MM.1S (cell line): Measurements from ENCODE around the gene TTC7B.

Experiments used
- DNase-seq: peaks from one replicate; pipeline ENCODE4 v3.0.0-alpha.2; 2015
- H2AFZ ChIP-seq: fragments of 300-600 bp; sonication (generic); 2 replicates; pipeline ENCODE4 v1.6.0; 2016; ENCODE audit warnings: antibody characterized with exemption, low read length
- H3F3A ChIP-seq: fragments of 300-600 bp; sonication (generic); 2 replicates; pipeline ENCODE4 v1.6.1; 2016; ENCODE audit warnings: mild to moderate bottlenecking, antibody characterized with exemption, low read length, moderate library complexity, mixed read lengths; ENCODE audit not compliant: insufficient read depth
- H3K27ac ChIP-seq: fragments of 300-600 bp; sonication (generic); 2 replicates; pipeline ENCODE4 v1.5.1; 2016; ENCODE audit warnings: mild to moderate bottlenecking, low read length
- H3K27me3 ChIP-seq: fragments of 300-600 bp; sonication (generic); replicated peaks from 2 replicates; pipeline ENCODE4 v1.6.0; 2016; ENCODE audit warnings: low read length; ENCODE audit not compliant: insufficient read depth
- H3K36me3 ChIP-seq: fragments of 300-600 bp; sonication (generic); replicated peaks from 2 replicates; pipeline ENCODE4 v1.6.1; 2016; ENCODE audit warnings: mild to moderate bottlenecking, low read length, mixed read lengths; ENCODE audit not compliant: insufficient read depth
- H3K4me1 ChIP-seq: fragments of 300-600 bp; sonication (generic); 2 replicates; pipeline ENCODE4 v1.6.1; 2016; ENCODE audit warnings: low read length, mixed read lengths
- H3K4me2 ChIP-seq: fragments of 300-600 bp; sonication (generic); 2 replicates; pipeline ENCODE4 v1.6.0; 2016; ENCODE audit warnings: low read depth, low read length
- H3K4me3 ChIP-seq: fragments of 300-600 bp; sonication (generic); 2 replicates; pipeline ENCODE4 v1.5.1; 2016; ENCODE audit warnings: low read length, mixed read lengths
- H3K79me2 ChIP-seq: fragments of 300-600 bp; sonication (generic); 2 replicates; pipeline ENCODE4 v1.6.1; 2016; ENCODE audit warnings: mixed run types, low read length, mixed read lengths
- H3K9ac ChIP-seq: fragments of 300-600 bp; sonication (generic); 2 replicates; pipeline ENCODE4 v1.6.1; 2016; ENCODE audit warnings: low read length, mixed read lengths
- H3K9me2 ChIP-seq: fragments of 300-600 bp; sonication (generic); replicated peaks from 2 replicates; pipeline ENCODE4 v1.6.1; 2016; ENCODE audit warnings: mild to moderate bottlenecking, low read length, mixed read lengths; ENCODE audit not compliant: insufficient read depth
- H3K9me3 ChIP-seq: fragments of 300-600 bp; sonication (generic); replicated peaks from 2 replicates; pipeline ENCODE4 v1.6.1; 2016; ENCODE audit warnings: mild to moderate bottlenecking, low read length, mixed read lengths; ENCODE audit not compliant: insufficient read depth
- H4K20me1 ChIP-seq: fragments of 300-600 bp; sonication (generic); 2 replicates; pipeline ENCODE4 v1.6.1; 2016; ENCODE audit warnings: mild to moderate bottlenecking, low read length, moderate library complexity, mixed read lengths; ENCODE audit not compliant: insufficient read depth
- EZH2 ChIP-seq: fragments of 300-600 bp; sonication (generic); optimal IDR thresholded peaks from 2 replicates; pipeline ENCODE3; 2017; ENCODE audit warnings: low read depth, mild to moderate bottlenecking, antibody characterized with exemption, low read length, mixed read lengths
- EZH2phosphoT487 ChIP-seq: fragments of 300-600 bp; sonication (generic); IDR thresholded peaks from 2 replicates; pipeline ENCODE4 v1.6.1; 2018; ENCODE audit warnings: antibody characterized with exemption, low read length
- TF ChIP-seq, protein P1 (sequence below): fragments of 300-600 bp; sonication (generic); IDR thresholded peaks from 2 replicates; pipeline ENCODE4 v1.5.1; 2016; ENCODE audit warnings: antibody characterized with exemption, low read length, mixed read lengths

The TTC7B gene

DNA sequence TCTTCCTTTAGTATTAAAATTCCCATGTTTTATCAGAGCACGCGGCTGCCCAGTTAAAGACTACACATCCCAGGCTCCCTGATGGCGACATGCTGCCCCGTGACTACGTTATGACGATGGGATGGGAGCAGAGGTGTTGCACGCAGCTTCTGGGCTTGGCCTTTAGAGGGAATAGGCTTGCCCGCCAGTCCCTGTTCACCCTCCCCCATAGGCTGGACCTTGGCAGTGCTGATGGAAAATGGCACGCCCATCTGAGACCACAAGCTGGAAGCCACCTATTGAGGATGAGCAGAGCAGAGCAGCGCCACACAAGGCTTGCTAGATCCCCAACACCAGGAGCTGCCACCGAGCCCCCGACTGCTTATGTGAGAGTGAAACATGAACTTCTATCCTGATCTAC, 24.7 kb downstream of the TTC7B start:
- no peak overlapping the region for H2AFZ ChIP-seq
- no peak overlapping the region for H3K9ac ChIP-seq
- H3K36me3 ChIP-seq = no peaks in the 10 kb centered on the region
- H3K4me1 ChIP-seq = no peaks in the 10 kb centered on the region
- no peak overlapping the region for H3K4me3 ChIP-seq
- TF ChIP-seq, protein P1, sequence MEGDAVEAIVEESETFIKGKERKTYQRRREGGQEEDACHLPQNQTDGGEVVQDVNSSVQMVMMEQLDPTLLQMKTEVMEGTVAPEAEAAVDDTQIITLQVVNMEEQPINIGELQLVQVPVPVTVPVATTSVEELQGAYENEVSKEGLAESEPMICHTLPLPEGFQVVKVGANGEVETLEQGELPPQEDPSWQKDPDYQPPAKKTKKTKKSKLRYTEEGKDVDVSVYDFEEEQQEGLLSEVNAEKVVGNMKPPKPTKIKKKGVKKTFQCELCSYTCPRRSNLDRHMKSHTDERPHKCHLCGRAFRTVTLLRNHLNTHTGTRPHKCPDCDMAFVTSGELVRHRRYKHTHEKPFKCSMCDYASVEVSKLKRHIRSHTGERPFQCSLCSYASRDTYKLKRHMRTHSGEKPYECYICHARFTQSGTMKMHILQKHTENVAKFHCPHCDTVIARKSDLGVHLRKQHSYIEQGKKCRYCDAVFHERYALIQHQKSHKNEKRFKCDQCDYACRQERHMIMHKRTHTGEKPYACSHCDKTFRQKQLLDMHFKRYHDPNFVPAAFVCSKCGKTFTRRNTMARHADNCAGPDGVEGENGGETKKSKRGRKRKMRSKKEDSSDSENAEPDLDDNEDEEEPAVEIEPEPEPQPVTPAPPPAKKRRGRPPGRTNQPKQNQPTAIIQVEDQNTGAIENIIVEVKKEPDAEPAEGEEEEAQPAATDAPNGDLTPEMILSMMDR = no peak
- TF ChIP-seq EZH2phosphoT487 (no peak), EZH2 (no peak)
- H4K20me1 ChIP-seq = no peaks in the 10 kb centered on the region
- H3K9me2 ChIP-seq = no peaks in the 10 kb centered on the region
- H3F3A ChIP-seq = no peaks in the 10 kb centered on the region
- no peaks in the 10 kb centered on the region for H3K27me3 ChIP-seq
- no peak overlapping the region for H3K27ac ChIP-seq
- H3K4me2 ChIP-seq = no peak overlapping the region
- H3K79me2 ChIP-seq = no peaks in the 10 kb centered on the region
- no peaks in the 10 kb centered on the region for H3K9me3 ChIP-seq
- no peak for DNase-seq

DNA sequence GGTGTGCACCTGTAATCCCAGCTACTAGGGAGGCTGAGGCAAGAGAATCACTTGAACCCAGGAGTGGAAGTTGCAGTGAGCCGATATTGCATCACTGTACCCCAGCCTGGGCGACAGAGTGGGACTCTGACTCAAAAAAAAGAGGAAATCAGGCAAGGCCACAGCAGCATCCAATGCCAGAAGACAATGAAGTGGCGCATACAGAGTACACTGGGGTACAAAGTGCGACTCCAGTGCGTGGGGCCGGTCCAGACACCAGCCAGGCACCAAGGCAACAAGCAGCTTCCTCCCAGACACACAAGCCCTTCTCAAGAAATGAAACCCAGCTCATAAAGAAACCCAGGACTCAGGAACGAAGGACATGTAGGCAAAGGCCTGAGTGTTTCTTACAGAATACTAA, 28.2 kb downstream of the TTC7B start:
- Histone ChIP-seq H3K4me3 (no peak overlapping the region), H3K27ac (no peak overlapping the region), H3K9me3 (no peaks in the 10 kb centered on the region), H3K4me1 (no peaks in the 10 kb centered on the region), H2AFZ (no peak overlapping the region), H3F3A (no peaks in the 10 kb centered on the region), H3K36me3 (no peaks in the 10 kb centered on the region), H3K9ac (no peak overlapping the region), H4K20me1 (no peaks in the 10 kb centered on the region), H3K27me3 (no peaks in the 10 kb centered on the region), H3K4me2 (no peak overlapping the region), H3K9me2 (no peaks in the 10 kb centered on the region), H3K79me2 (no peaks in the 10 kb centered on the region)
- no peak for TF ChIP-seq EZH2
- TF ChIP-seq EZH2phosphoT487 = no peak
- TF ChIP-seq, protein P1 = no peak
- DNase-seq = no peak

DNA sequence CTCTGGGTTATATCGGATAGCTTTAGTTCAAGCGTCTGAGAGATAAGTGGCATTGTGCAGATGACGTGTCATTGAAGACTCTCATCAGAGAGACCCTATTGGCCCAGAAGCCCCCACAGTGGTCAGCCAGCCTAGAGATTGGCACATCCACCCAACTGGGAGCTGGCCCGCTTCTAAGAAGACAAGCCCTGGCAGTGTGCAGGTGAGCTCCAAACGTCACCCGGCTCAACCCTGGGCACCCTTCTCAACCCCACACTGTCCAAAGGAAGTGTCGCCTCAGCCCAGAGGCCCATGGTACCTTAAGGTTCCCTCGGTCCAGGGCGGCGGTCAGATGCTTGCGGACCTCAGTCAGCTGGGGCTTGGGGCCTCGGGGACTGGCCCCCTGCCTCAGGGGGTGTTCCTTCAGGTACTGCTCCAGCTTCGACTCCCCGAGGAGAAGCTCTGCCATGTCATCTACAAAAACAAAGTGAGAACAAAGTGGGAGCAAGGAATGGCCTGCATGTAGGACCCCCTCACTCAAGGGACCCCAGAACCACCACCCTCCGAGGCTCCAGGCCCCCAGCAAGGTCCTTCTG, 30.3 kb downstream of the TTC7B start:
- Histone ChIP-seq H4K20me1 (no peaks in the 10 kb centered on the region), H3K9ac (no peak overlapping the region), H3F3A (no peaks in the 10 kb centered on the region), H2AFZ (no peak overlapping the region), H3K4me3 (no peak overlapping the region), H3K4me1 (no peaks in the 10 kb centered on the region), H3K27ac (no peak overlapping the region), H3K36me3 (no peaks in the 10 kb centered on the region), H3K9me3 (no peaks in the 10 kb centered on the region), H3K79me2 (no peaks in the 10 kb centered on the region), H3K27me3 (no peaks in the 10 kb centered on the region), H3K4me2 (no peak overlapping the region), H3K9me2 (no peaks in the 10 kb centered on the region)
- DNase-seq = no peak
- TF ChIP-seq, protein P1 = no peak
- TF ChIP-seq EZH2phosphoT487 (no peak), EZH2 (no peak)

DNA sequence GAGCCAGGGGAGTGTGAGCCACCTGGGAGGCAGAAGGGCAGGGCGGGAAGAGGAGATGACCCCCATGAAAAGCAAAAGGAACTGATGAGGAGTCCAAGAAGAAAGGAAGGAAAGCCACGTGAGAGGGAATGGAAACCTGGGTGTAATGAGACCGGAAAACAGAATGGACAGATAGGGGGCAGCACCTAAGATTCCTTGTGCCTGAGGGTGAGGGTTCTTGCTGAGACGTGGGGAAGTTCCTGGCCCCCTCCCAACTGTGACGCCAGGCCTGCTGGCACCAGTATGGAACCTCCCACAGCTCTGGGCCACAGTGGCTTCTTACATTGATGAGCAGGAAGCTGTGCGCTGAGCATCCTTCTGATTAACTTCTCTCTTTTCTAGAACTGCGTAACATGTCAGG, 30.8 kb downstream of the TTC7B start:
- H3K27me3 ChIP-seq = no peaks in the 10 kb centered on the region
- H3K36me3 ChIP-seq = no peaks in the 10 kb centered on the region
- H2AFZ ChIP-seq = no peak overlapping the region
- DNase-seq = no peak
- H3K4me2 ChIP-seq = no peak overlapping the region
- no peak overlapping the region for H3K4me3 ChIP-seq
- no peaks in the 10 kb centered on the region for H3K4me1 ChIP-seq
- no peaks in the 10 kb centered on the region for H3K9me3 ChIP-seq
- no peaks in the 10 kb centered on the region for H3K79me2 ChIP-seq
- no peak overlapping the region for H3K9ac ChIP-seq
- H3K9me2 ChIP-seq = no peaks in the 10 kb centered on the region
- no peaks in the 10 kb centered on the region for H3F3A ChIP-seq
- no peaks in the 10 kb centered on the region for H4K20me1 ChIP-seq
- H3K27ac ChIP-seq = no peak overlapping the region
- TF ChIP-seq, protein P1 = no peak
- TF ChIP-seq EZH2phosphoT487 = no peak
- TF ChIP-seq EZH2 = no peak
